Prostate gland (tissue), 2 donors: ENCODE data around the gene MAP2K3.

Experiments
- CTCF ChIP-seq, 4 experiments: fragments of 200-600 bp in 2 of 4; fragments of 450-650 bp in 2 of 4; sonication (generic) in 2 of 4; IDR thresholded peaks; 1 replicate in 3 of 4; 2 replicates in 1 of 4; pipeline ENCODE4 v1.5.1; 2016 to 2019; ENCODE audit warnings: antibody characterized with exemption in 4 of 4, mild to moderate bottlenecking in 2 of 4, moderate library complexity in 2 of 4
- POLR2A ChIP-seq: fragments of 450-650 bp; IDR thresholded peaks from one replicate; pipeline ENCODE4 v1.6.1; 2016; ENCODE audit warnings: antibody characterized with exemption, mild to moderate bottlenecking
- POLR2AphosphoS5 ChIP-seq: sonication (generic); formaldehyde crosslinking; IDR thresholded peaks from one replicate; pipeline ENCODE4 v1.6.1; 2017; ENCODE audit warnings: antibody characterized with exemption

GRCh38 chr17:21297026-21297520 lies 12.6 kb downstream of the MAP2K3 start:
- no peak for TF ChIP-seq CTCF (IDR thresholded peaks at IDR 0.05)
- no peak for TF ChIP-seq POLR2AphosphoS5
- no peak for TF ChIP-seq POLR2A
